GM12878 (cell line): Measurements from ENCODE around the gene PIP5KL1. TPM values are rescaled to one million over a fixed set of nuclear protein-coding genes. Genes with fewer than 3 reads are reported as not detected.

ENCODE experiments used
- ATAC-seq: fragments of 200-7000 bp; cut with Tn5 transposase; 3 replicates; pipeline ENCODE4 v1.9.1; 2020; ENCODE audit warnings: mild to moderate bottlenecking, moderate library complexity
- BruUV-seq: library from RNA; stranded (reverse); fragments of 400-500 nt; replicated peaks from 2 replicates; lab custom pipeline; 2021; lab: Mats Ljungman, UMichigan
- CTCF ChIA-PET: fragments of 300-600 bp; sonication (Branson Sonifier 250); formaldehyde crosslinking; extraction: SDS; loops from one replicate; lab custom pipeline; 2021; ENCODE audit warnings: inconsistent platforms; lab: Yijun Ruan, JAX
- POLR2A ChIA-PET: fragments of 350-600 bp; formaldehyde crosslinking; extraction: SDS; loops from one replicate; lab custom pipeline; 2021; ENCODE audit warnings: inconsistent platforms; lab: Charles Lee
- RAD21 ChIA-PET: fragments of 300-600 bp; sonication (Branson Sonifier 250); formaldehyde crosslinking; loops from one replicate; lab custom pipeline; 2023; ENCODE audit warnings: antibody characterized with exemption; ENCODE audit not compliant: unreplicated experiment; lab: Charles Lee
- SMC1A ChIA-PET: fragments of 300-600 bp; sonication (Branson Sonifier 250); formaldehyde crosslinking; loops from one replicate; lab custom pipeline; 2023; ENCODE audit not compliant: unreplicated experiment, uncharacterized antibody; lab: Charles Lee
- DNase-seq: peaks from one replicate; pipeline ENCODE4 v3.0.0-alpha.2; 2011; ENCODE audit warnings: low read depth, low spot score
- FAIRE-seq: peaks from 3 replicates; lab custom pipeline; 2011; peaks lifted over from hg19 to GRCh38; lab: Jason Lieb, UNC
- H2AFZ ChIP-seq: 2 replicates; pipeline ENCODE4 v1.6.0; 2011; ENCODE audit warnings: low read depth, low read length, control low read depth; ENCODE audit not compliant: control insufficient read depth
- H3K27ac ChIP-seq: 2 replicates; pipeline ENCODE4 v1.5.1; 2011; ENCODE audit warnings: control low read depth; ENCODE audit not compliant: control insufficient read depth, insufficient read depth
- H3K27me3 ChIP-seq, 2 experiments: replicated peaks in 1 of 2; 2 replicates each; pipeline versions ENCODE4 v1.6.0 to v1.6.1; 2011; ENCODE audit warnings: low read length in 1 of 2; ENCODE audit not compliant: control insufficient read depth in 2 of 2, insufficient read depth in 2 of 2
- H3K36me3 ChIP-seq, 2 experiments: 2 replicates each; pipeline ENCODE4 v1.5.1; 2011; ENCODE audit warnings: low read length in 1 of 2; ENCODE audit not compliant: control insufficient read depth in 2 of 2, insufficient read depth in 2 of 2
- H3K4me1 ChIP-seq: 2 replicates; pipeline ENCODE4 v1.6.1; 2011; ENCODE audit warnings: mild to moderate bottlenecking, low read length, moderate library complexity, mixed read lengths; ENCODE audit not compliant: control insufficient read depth, insufficient read depth
- H3K4me2 ChIP-seq: 2 replicates; pipeline ENCODE4 v1.6.0; 2011; ENCODE audit warnings: control low read depth; ENCODE audit not compliant: control insufficient read depth, insufficient read depth
- H3K4me3 ChIP-seq: fragments of 200-600 bp; sonication (generic); 2 replicates; pipeline ENCODE4 v1.5.1; 2016
- H3K79me2 ChIP-seq: 2 replicates; pipeline ENCODE4 v1.6.0; 2011; ENCODE audit warnings: low read length; ENCODE audit not compliant: control insufficient read depth, insufficient read depth
- H3K9ac ChIP-seq: 2 replicates; pipeline ENCODE4 v1.8.0; 2011; ENCODE audit warnings: low read length, control low read depth, mixed read lengths; ENCODE audit not compliant: control insufficient read depth, insufficient read depth
- H3K9me3 ChIP-seq: replicated peaks from 3 replicates; pipeline ENCODE4 v1.5.1; 2011; ENCODE audit warnings: mild to moderate bottlenecking, low read length; ENCODE audit not compliant: control insufficient read depth, insufficient read depth
- H4K20me1 ChIP-seq: 2 replicates; pipeline ENCODE4 v1.6.0; 2011; ENCODE audit not compliant: control insufficient read depth, insufficient read depth
- ASH2L ChIP-seq: fragments of 300-600, 200-600 bp; sonication (generic); IDR thresholded peaks from 2 replicates; pipeline ENCODE4 v1.6.1; 2017; ENCODE audit warnings: low read depth, mild to moderate bottlenecking, borderline replicate concordance
- BHLHE40 ChIP-seq, 2 experiments: fragments of 450-650 bp in 1 of 2; IDR thresholded peaks; 2 replicates each; pipeline ENCODE4 v1.6.1; 2011 to 2017; ENCODE audit warnings: low read depth in 2 of 2, borderline replicate concordance in 1 of 2, improper control_type of control experiment in 1 of 2, low read length in 1 of 2, mild to moderate bottlenecking in 1 of 2
- CEBPB ChIP-seq, 2 experiments: fragments of 150-350 bp in 1 of 2; IDR thresholded peaks; 2 replicates each; pipeline ENCODE4 v1.6.1; 2012 to 2014; ENCODE audit warnings: low read depth in 2 of 2, low read length in 2 of 2, borderline replicate concordance in 1 of 2, inconsistent platforms in 1 of 2
- CHD4 ChIP-seq: fragments of 200-600 bp; sonication (generic); IDR thresholded peaks from 2 replicates; pipeline ENCODE4 v1.6.1; 2016; ENCODE audit warnings: mild to moderate bottlenecking
- EZH2 ChIP-seq: IDR thresholded peaks from 2 replicates; pipeline ENCODE4 v1.6.1; 2012; ENCODE audit warnings: low read depth, mild to moderate bottlenecking, control low read depth, inconsistent platforms, low read length, borderline replicate concordance; ENCODE audit not compliant: control insufficient read depth
- POLR2AphosphoS5 ChIP-seq: IDR thresholded peaks from 2 replicates; pipeline ENCODE4 v1.6.1; 2011; ENCODE audit warnings: mild to moderate bottlenecking, low read length, inconsistent platforms
- RAD51 ChIP-seq: fragments of 450-650 bp; IDR thresholded peaks from 2 replicates; pipeline ENCODE4 v1.6.1; 2016; ENCODE audit warnings: moderate library complexity, mild to moderate bottlenecking, inconsistent platforms
- RB1 ChIP-seq: fragments of 450-650 bp; formaldehyde crosslinking; IDR thresholded peaks from 2 replicates; pipeline ENCODE4 v1.6.1; 2017; ENCODE audit warnings: mild to moderate bottlenecking, borderline replicate concordance
- SMAD5 ChIP-seq: IDR thresholded peaks from 2 replicates; pipeline ENCODE4 v1.6.1; 2016; ENCODE audit warnings: antibody characterized with exemption, low read depth
- ZNF24 ChIP-seq: fragments of 450-650 bp; IDR thresholded peaks from 2 replicates; pipeline ENCODE4 v1.6.1; 2017; ENCODE audit warnings: antibody characterized with exemption, mild to moderate bottlenecking
- ZSCAN29 ChIP-seq: fragments of 450-650 bp; IDR thresholded peaks from 2 replicates; pipeline ENCODE4 v1.6.1; 2017; ENCODE audit warnings: mild to moderate bottlenecking, moderate library complexity
- whole genome bisulfite sequencing: methylation state at CpG from one replicate; pipeline ENCODE4 v1.1.6; 2016; ENCODE audit warnings: low lambda C conversion rate; ENCODE audit not compliant: insufficient replicate concordance, insufficient coverage; ENCODE audit errors: missing lambda C conversion rate; 5-methylcytosine and 5-hydroxymethylcytosine counted together
- in situ Hi-C: fragments of 300-500 bp; cut with MboI; formaldehyde crosslinking; loops from 9 replicates; pipeline ENCODE4 v1.14.3; 2018; ENCODE audit warnings: mixed read lengths
- intact Hi-C: fragments of 100-400 bp; cut with micrococcal nuclease; formaldehyde crosslinking; loops from one replicate; pipeline ENCODE4 v1.14.2; 2022; ENCODE audit not compliant: unreplicated experiment
- polyA plus RNA-seq, 11 experiments: library from polyadenylated mRNA; depleted of rRNA in 4 of 11; unstranded in 6 of 11; stranded (reverse) in 5 of 11; fragments of >200 nt; fragmentation: Nextera tagmentation in 4 of 11; fragmentation: Illumina TruSeq in 1 of 11; extraction: Ambion mirVana in 4 of 11; extraction: Trizol in 1 of 11; gene quantifications; 1 replicate in 1 of 11; 2 replicates in 10 of 11; pipeline versions ENCODE4 v1.2.1 to v1.2.3, GENCODE V29; 2011 to 2016; ENCODE audit warnings: inconsistent platforms in 2 of 11, missing spikeins in 2 of 11, low read depth in 1 of 11
- total RNA-seq, 4 experiments: library from RNA; depleted of rRNA in 3 of 4; stranded (reverse); fragments of >200 nt in 3 of 4; fragmentation: Illumina TruSeq in 1 of 4; extraction: Trizol in 1 of 4; gene quantifications; 2 replicates each; pipeline versions ENCODE4 v1.2.1 to v1.2.3, GENCODE V29; 2013 to 2021
- TF ChIP-seq, protein P1 (sequence below): fragments of 450-650 bp; IDR thresholded peaks from 2 replicates; pipeline ENCODE4 v1.6.1; 2016; ENCODE audit warnings: mild to moderate bottlenecking
- TF ChIP-seq, protein P2 (sequence below): IDR thresholded peaks from 2 replicates; pipeline ENCODE4 v1.6.1; 2011; ENCODE audit warnings: borderline replicate concordance, low read depth, mild to moderate bottlenecking, moderate library complexity, mixed read lengths, low read length; ENCODE audit not compliant: insufficient read depth; ENCODE audit errors: extremely low read length

Gene PIP5KL1
- total and polyA plus RNA-seq, 10 of the 15 experiments (the other 5 are each of a cell fraction or from before 2014, with no cell fraction given) = 0.04 to 0.67 (median 0.43) TPM; not detected in 2

DNA sequence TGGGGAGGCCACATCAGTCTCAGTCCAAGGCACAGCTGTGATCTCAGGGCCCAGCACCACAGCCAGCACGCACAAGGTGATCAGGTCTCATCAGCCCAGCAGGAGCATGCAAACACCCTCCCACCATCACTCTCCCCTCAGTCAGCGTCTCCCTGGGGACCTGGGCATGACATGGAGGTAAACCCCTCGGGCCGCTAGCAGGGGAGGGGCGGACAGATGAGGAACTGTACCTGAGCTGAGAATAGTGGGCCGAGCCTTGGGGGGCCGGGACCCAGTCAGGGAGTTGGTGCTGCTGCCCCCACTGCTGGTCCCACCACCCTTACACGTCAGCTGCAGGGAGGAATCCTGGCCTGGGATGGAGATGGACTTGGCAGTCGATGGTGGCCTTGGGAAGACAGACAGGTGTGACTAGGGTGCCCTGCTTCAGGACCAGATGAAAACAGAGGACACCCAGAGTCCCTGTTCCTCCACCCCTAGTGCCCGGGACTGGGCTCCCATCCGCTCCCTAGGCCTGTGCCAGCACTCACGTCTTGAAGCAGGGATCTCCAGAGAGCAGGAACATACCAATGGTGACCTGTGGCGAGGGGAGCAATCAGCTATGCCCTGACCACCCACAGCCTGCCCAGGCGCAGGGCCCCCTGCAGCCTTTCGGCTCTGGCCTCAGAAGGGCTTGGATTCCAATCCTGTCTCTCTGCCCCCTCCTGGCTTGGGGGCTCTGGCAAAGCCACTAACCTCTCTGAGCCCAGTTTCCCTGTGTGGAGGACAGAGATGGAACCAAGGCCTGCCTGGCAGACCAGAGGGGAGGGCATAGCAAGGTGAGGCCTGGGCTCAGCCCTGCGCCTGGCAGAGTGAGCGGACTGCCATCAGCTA, 17.5 kb upstream of the PIP5KL1 start (continued):
- TF ChIP-seq ASH2L (no peak), ZSCAN29 (no peak), POLR2AphosphoS5 (no peak), CEBPB (IDR thresholded peaks at IDR 0.05; ENCODE audit: borderline replicate concordance in 1 of 2, low read depth in 2 of 2, low read length in 2 of 2) (no peak), EZH2 (no peak), RB1 (no peak), CHD4 (no peak)
- TF ChIP-seq, protein P1, sequence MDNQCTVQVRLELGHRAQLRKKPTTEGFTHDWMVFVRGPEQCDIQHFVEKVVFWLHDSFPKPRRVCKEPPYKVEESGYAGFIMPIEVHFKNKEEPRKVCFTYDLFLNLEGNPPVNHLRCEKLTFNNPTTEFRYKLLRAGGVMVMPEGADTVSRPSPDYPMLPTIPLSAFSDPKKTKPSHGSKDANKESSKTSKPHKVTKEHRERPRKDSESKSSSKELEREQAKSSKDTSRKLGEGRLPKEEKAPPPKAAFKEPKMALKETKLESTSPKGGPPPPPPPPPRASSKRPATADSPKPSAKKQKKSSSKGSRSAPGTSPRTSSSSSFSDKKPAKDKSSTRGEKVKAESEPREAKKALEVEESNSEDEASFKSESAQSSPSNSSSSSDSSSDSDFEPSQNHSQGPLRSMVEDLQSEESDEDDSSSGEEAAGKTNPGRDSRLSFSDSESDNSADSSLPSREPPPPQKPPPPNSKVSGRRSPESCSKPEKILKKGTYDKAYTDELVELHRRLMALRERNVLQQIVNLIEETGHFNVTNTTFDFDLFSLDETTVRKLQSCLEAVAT = no peak

DNA sequence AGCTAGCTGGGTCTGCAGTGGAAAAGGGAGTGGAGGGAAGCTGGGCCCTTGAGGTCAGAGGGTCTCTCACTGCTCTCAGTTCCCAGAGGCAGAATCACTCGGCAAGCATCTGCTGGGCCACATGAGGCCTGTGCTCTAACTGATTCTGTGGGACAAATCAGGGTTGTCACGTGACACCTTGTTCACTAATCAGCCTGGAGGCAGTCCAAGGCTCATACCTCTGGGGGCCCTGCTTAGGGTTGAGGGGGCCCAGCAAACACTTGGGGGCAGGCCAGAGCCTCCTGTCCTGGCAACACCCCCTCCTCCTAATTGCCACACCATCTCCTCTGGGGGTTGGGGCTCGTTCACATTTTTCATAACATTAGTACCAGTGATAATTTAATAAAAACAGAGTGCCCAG, 16.2 kb upstream of the PIP5KL1 start:
- POLR2A ChIA-PET = no interaction called here
- no peak overlapping the region for H2AFZ ChIP-seq
- no peaks in the 10 kb centered on the region for H4K20me1 ChIP-seq
- BruUV-seq = no TSS peak
- DNase-seq = no peak
- no peaks in the 10 kb centered on the region for H3K79me2 ChIP-seq
- no peak overlapping the region for H3K27ac ChIP-seq
- H3K4me2 ChIP-seq = no peak overlapping the region
- no peaks in the 10 kb centered on the region for H3K27me3 ChIP-seq
- H3K4me1 ChIP-seq = peaks cover 7% of the 10 kb centered on the region
- TF ChIP-seq BHLHE40 (IDR thresholded peaks at IDR 0.05; ENCODE audit: borderline replicate concordance in 1 of 2, low read depth in 2 of 2, low read length in 1 of 2) (peak in 1 of 2 experiments; percentile 61; a peak in 2 of 4 replicates), ZNF24 (no peak), RAD51 (peak; percentile 88), SMAD5 (no peak)
- TF ChIP-seq, protein P2, sequence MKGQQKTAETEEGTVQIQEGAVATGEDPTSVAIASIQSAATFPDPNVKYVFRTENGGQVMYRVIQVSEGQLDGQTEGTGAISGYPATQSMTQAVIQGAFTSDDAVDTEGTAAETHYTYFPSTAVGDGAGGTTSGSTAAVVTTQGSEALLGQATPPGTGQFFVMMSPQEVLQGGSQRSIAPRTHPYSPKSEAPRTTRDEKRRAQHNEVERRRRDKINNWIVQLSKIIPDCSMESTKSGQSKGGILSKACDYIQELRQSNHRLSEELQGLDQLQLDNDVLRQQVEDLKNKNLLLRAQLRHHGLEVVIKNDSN = peak; percentile 46
- TF ChIP-seq, all 136 proteins: peak for 3
- Histone ChIP-seq H3K9ac (no peak overlapping the region), H3K4me3 (no peak overlapping the region), H3K9me3 (no peaks in the 10 kb centered on the region), H3K36me3 (peaks cover 0 to 11% of the 10 kb centered on the region in 2 experiments; a peak in 3 of 4 replicates)
- no peak for FAIRE-seq
- in situ Hi-C loops (no loop called here), intact Hi-C loops (no loop called here)
- ChIA-PET SMC1A (no interaction called here), CTCF (interaction anchor here (2.0 to 13.8 kb wide), 2 partner anchors 11 to 86 kb away, joined by 5 to 332 read pairs; no protein-coding TSS in a partner anchor), RAD21 (no interaction called here)
- ATAC-seq = no peak
- 33% methylated on average over 3 of the region's 3 CpGs for WGBS
